ENCODE data around the gene ROS1.

The ROS1 gene

GRCh38 chr6:117389227-117390057 lies 36.3 kb downstream of the ROS1 start:
- H3K4ac ChIP-seq (ENCODE audit: low read depth, low read length): no peak overlapping the region
- H3K23ac ChIP-seq (ENCODE audit: low read length): no peak overlapping the region
- H3K27me3 ChIP-seq (ENCODE audit: insufficient read depth, low read length, poor library complexity): no peaks in the 10 kb centered on the region
- H3K18ac ChIP-seq (ENCODE audit: low read length): no peak overlapping the region
- H2BK5ac ChIP-seq (ENCODE audit: low read length): no peak overlapping the region
- no peak overlapping the region for H3K56ac ChIP-seq (ENCODE audit: low read length)
- WGBS (ENCODE audit: extremely low coverage, insufficient coverage, low lambda C conversion rate): no CpG with 5 or more reads among the region's 11 CpGs
- H3K79me1 ChIP-seq (ENCODE audit: low read length): no peaks in the 10 kb centered on the region
- H3K36me3 ChIP-seq (ENCODE audit: control insufficient read depth, insufficient read depth, low read length): no peaks in the 10 kb centered on the region
- H3K79me2 ChIP-seq (ENCODE audit: control insufficient read depth, insufficient read depth, low read length): no peaks in the 10 kb centered on the region
- no peak overlapping the region for H3K4me2 ChIP-seq (ENCODE audit: low read length)
- H2BK120ac ChIP-seq (ENCODE audit: low read depth, low read length): no peak overlapping the region
- no peak overlapping the region for H4K8ac ChIP-seq (ENCODE audit: low read depth, low read length)
- H2AK5ac ChIP-seq (ENCODE audit: low read length): no peak overlapping the region
- H4K5ac ChIP-seq (ENCODE audit: low read length): no peak overlapping the region
- H3K4me1 ChIP-seq (ENCODE audit: control insufficient read depth, low read depth, low read length): no peaks in the 10 kb centered on the region
- DNase-seq: no peak
- no peak overlapping the region for H3K9ac ChIP-seq (ENCODE audit: low read length)
- no peak overlapping the region for H3K4me3 ChIP-seq (ENCODE audit: low read length)
- no peak overlapping the region for H3K27ac ChIP-seq (ENCODE audit: low read depth, low read length)
- H2BK15ac ChIP-seq (replicated peaks; ENCODE audit: low read depth): no peak overlapping the region

GRCh38 chr6:117387454-117387974 lies 38.2 kb downstream of the ROS1 start:
- no peak overlapping the region for H4K5ac ChIP-seq (ENCODE audit: low read length)
- H2BK5ac ChIP-seq (ENCODE audit: low read length): no peak overlapping the region
- no peak overlapping the region for H2BK15ac ChIP-seq (replicated peaks; ENCODE audit: low read depth)
- H3K4me3 ChIP-seq (ENCODE audit: low read length): no peak overlapping the region
- no peaks in the 10 kb centered on the region for H3K36me3 ChIP-seq (ENCODE audit: control insufficient read depth, insufficient read depth, low read length)
- H3K27me3 ChIP-seq (ENCODE audit: insufficient read depth, low read length, poor library complexity): no peaks in the 10 kb centered on the region
- H3K4ac ChIP-seq (ENCODE audit: low read depth, low read length): no peak overlapping the region
- no peak overlapping the region for H3K4me2 ChIP-seq (ENCODE audit: low read length)
- no peak overlapping the region for H3K27ac ChIP-seq (ENCODE audit: low read depth, low read length)
- no peaks in the 10 kb centered on the region for H3K79me1 ChIP-seq (ENCODE audit: low read length)
- WGBS (ENCODE audit: extremely low coverage, insufficient coverage, low lambda C conversion rate): no CpG with 5 or more reads among the region's 1 CpG
- H3K79me2 ChIP-seq (ENCODE audit: control insufficient read depth, insufficient read depth, low read length): no peaks in the 10 kb centered on the region
- H3K56ac ChIP-seq (ENCODE audit: low read length): no peak overlapping the region
- no peak overlapping the region for H4K8ac ChIP-seq (ENCODE audit: low read depth, low read length)
- no peak overlapping the region for H3K23ac ChIP-seq (ENCODE audit: low read length)
- no peak overlapping the region for H2BK120ac ChIP-seq (ENCODE audit: low read depth, low read length)
- H3K4me1 ChIP-seq (ENCODE audit: control insufficient read depth, low read depth, low read length): no peaks in the 10 kb centered on the region
- no peak overlapping the region for H3K9ac ChIP-seq (ENCODE audit: low read length)
- DNase-seq: no peak
- H2AK5ac ChIP-seq (ENCODE audit: low read length): no peak overlapping the region
- no peak overlapping the region for H3K18ac ChIP-seq (ENCODE audit: low read length)

- H3K4ac ChIP-seq (ENCODE audit: low read depth, low read length): no peak overlapping the region
- no peak overlapping the region for H4K5ac ChIP-seq (ENCODE audit: low read length)
- H2AK5ac ChIP-seq (ENCODE audit: low read length): no peak overlapping the region
- H3K56ac ChIP-seq (ENCODE audit: low read length): no peak overlapping the region
- H3K27ac ChIP-seq (ENCODE audit: low read depth, low read length): no peak overlapping the region
- no CpG with 5 or more reads among the region's 2 CpGs for WGBS (ENCODE audit: extremely low coverage, insufficient coverage, low lambda C conversion rate)
- no peak overlapping the region for H3K9ac ChIP-seq (ENCODE audit: low read length)
- no peak overlapping the region for H2BK5ac ChIP-seq (ENCODE audit: low read length)
- H2BK15ac ChIP-seq (replicated peaks; ENCODE audit: low read depth): no peak overlapping the region
- H2BK120ac ChIP-seq (ENCODE audit: low read depth, low read length): no peak overlapping the region
- no peak overlapping the region for H3K4me3 ChIP-seq (ENCODE audit: low read length)
- no peak for DNase-seq
- H3K79me2 ChIP-seq (ENCODE audit: control insufficient read depth, insufficient read depth, low read length): no peaks in the 10 kb centered on the region
- H3K23ac ChIP-seq (ENCODE audit: low read length): no peak overlapping the region
- no peaks in the 10 kb centered on the region for H3K4me1 ChIP-seq (ENCODE audit: control insufficient read depth, low read depth, low read length)
- H3K27me3 ChIP-seq (ENCODE audit: insufficient read depth, low read length, poor library complexity): no peaks in the 10 kb centered on the region
- no peaks in the 10 kb centered on the region for H3K36me3 ChIP-seq (ENCODE audit: control insufficient read depth, insufficient read depth, low read length)
- H3K79me1 ChIP-seq (ENCODE audit: low read length): no peaks in the 10 kb centered on the region
- no peak overlapping the region for H4K8ac ChIP-seq (ENCODE audit: low read depth, low read length)
- no peak overlapping the region for H3K4me2 ChIP-seq (ENCODE audit: low read length)
- H3K18ac ChIP-seq (ENCODE audit: low read length): no peak overlapping the region
These were observed 41.1 kb downstream of the ROS1 start for GRCh38 chr6:117384659-117385058.

- Histone ChIP-seq H3K79me2 (ENCODE audit: control insufficient read depth, insufficient read depth, low read length) (no peaks in the 10 kb centered on the region), H3K36me3 (ENCODE audit: control insufficient read depth, insufficient read depth, low read length) (no peaks in the 10 kb centered on the region), H3K23ac (ENCODE audit: low read length) (no peak overlapping the region), H3K4me2 (ENCODE audit: low read length) (no peak overlapping the region), H3K4me1 (ENCODE audit: control insufficient read depth, low read depth, low read length) (no peaks in the 10 kb centered on the region), H2BK120ac (ENCODE audit: low read depth, low read length) (no peak overlapping the region), H2AK5ac (ENCODE audit: low read length) (no peak overlapping the region), H4K8ac (ENCODE audit: low read depth, low read length) (no peak overlapping the region), H3K4me3 (ENCODE audit: low read length) (no peak overlapping the region), H3K56ac (ENCODE audit: low read length) (no peak overlapping the region), H4K5ac (ENCODE audit: low read length) (no peak overlapping the region), H2BK5ac (ENCODE audit: low read length) (no peak overlapping the region), H3K27me3 (ENCODE audit: insufficient read depth, low read length, poor library complexity) (no peaks in the 10 kb centered on the region), H3K4ac (ENCODE audit: low read depth, low read length) (no peak overlapping the region), H3K27ac (ENCODE audit: low read depth, low read length) (no peak overlapping the region), H3K18ac (ENCODE audit: low read length) (no peak overlapping the region), H2BK15ac (replicated peaks; ENCODE audit: low read depth) (no peak overlapping the region), H3K79me1 (ENCODE audit: low read length) (no peaks in the 10 kb centered on the region), H3K9ac (ENCODE audit: low read length) (no peak overlapping the region)
- no CpG with 5 or more reads among the region's 2 CpGs for WGBS (ENCODE audit: extremely low coverage, insufficient coverage, low lambda C conversion rate)
- no peak for DNase-seq
These were observed 44.0 kb downstream of the ROS1 start for GRCh38 chr6:117381749-117382148.

- no peaks in the 10 kb centered on the region for H3K79me1 ChIP-seq (ENCODE audit: low read length)
- H2BK15ac ChIP-seq (replicated peaks; ENCODE audit: low read depth): no peak overlapping the region
- H3K23ac ChIP-seq (ENCODE audit: low read length): no peak overlapping the region
- H2BK5ac ChIP-seq (ENCODE audit: low read length): no peak overlapping the region
- DNase-seq: no peak
- no peaks in the 10 kb centered on the region for H3K27me3 ChIP-seq (ENCODE audit: insufficient read depth, low read length, poor library complexity)
- H3K27ac ChIP-seq (ENCODE audit: low read depth, low read length): no peak overlapping the region
- H2AK5ac ChIP-seq (ENCODE audit: low read length): no peak overlapping the region
- H3K56ac ChIP-seq (ENCODE audit: low read length): no peak overlapping the region
- no peaks in the 10 kb centered on the region for H3K36me3 ChIP-seq (ENCODE audit: control insufficient read depth, insufficient read depth, low read length)
- no peak overlapping the region for H3K4me2 ChIP-seq (ENCODE audit: low read length)
- H3K4me3 ChIP-seq (ENCODE audit: low read length): no peak overlapping the region
- no peak overlapping the region for H4K8ac ChIP-seq (ENCODE audit: low read depth, low read length)
- no peak overlapping the region for H4K5ac ChIP-seq (ENCODE audit: low read length)
- no peak overlapping the region for H3K4ac ChIP-seq (ENCODE audit: low read depth, low read length)
- H3K79me2 ChIP-seq (ENCODE audit: control insufficient read depth, insufficient read depth, low read length): no peaks in the 10 kb centered on the region
- H3K4me1 ChIP-seq (ENCODE audit: control insufficient read depth, low read depth, low read length): no peaks in the 10 kb centered on the region
- no peak overlapping the region for H2BK120ac ChIP-seq (ENCODE audit: low read depth, low read length)
- H3K9ac ChIP-seq (ENCODE audit: low read length): no peak overlapping the region
- no CpG with 5 or more reads among the region's 2 CpGs for WGBS (ENCODE audit: extremely low coverage, insufficient coverage, low lambda C conversion rate)
- H3K18ac ChIP-seq (ENCODE audit: low read length): no peak overlapping the region
These were observed 45.4 kb downstream of the ROS1 start for GRCh38 chr6:117380298-117380697.

GRCh38 chr6:117375446-117375845 lies 50.3 kb downstream of the ROS1 start:
- Histone ChIP-seq H3K36me3 (ENCODE audit: control insufficient read depth, insufficient read depth, low read length) (no peaks in the 10 kb centered on the region), H2BK5ac (ENCODE audit: low read length) (no peak overlapping the region), H4K5ac (ENCODE audit: low read length) (no peak overlapping the region), H3K4me2 (ENCODE audit: low read length) (no peak overlapping the region), H3K27ac (ENCODE audit: low read depth, low read length) (no peak overlapping the region), H2BK120ac (ENCODE audit: low read depth, low read length) (no peak overlapping the region), H3K18ac (ENCODE audit: low read length) (no peak overlapping the region), H3K79me1 (ENCODE audit: low read length) (no peaks in the 10 kb centered on the region), H3K27me3 (ENCODE audit: insufficient read depth, low read length, poor library complexity) (no peaks in the 10 kb centered on the region), H3K9ac (ENCODE audit: low read length) (no peak overlapping the region), H3K4ac (ENCODE audit: low read depth, low read length) (no peak overlapping the region), H3K23ac (ENCODE audit: low read length) (no peak overlapping the region), H3K4me3 (ENCODE audit: low read length) (no peak overlapping the region), H2AK5ac (ENCODE audit: low read length) (no peak overlapping the region), H3K4me1 (ENCODE audit: control insufficient read depth, low read depth, low read length) (no peaks in the 10 kb centered on the region), H3K56ac (ENCODE audit: low read length) (no peak overlapping the region), H3K79me2 (ENCODE audit: control insufficient read depth, insufficient read depth, low read length) (no peaks in the 10 kb centered on the region), H2BK15ac (replicated peaks; ENCODE audit: low read depth) (no peak overlapping the region), H4K8ac (ENCODE audit: low read depth, low read length) (no peak overlapping the region)
- DNase-seq: no peak
